CD4-positive, alpha-beta memory T cell (primary cell): ENCODE results near the gene COL4A1. TPM values are rescaled to one million over a fixed set of nuclear protein-coding genes. Genes with fewer than 3 reads are reported as not detected.

Experiments used
- CTCF ChIA-PET: fragments of 350-600 bp; sonication (Branson Sonifier 250); formaldehyde crosslinking; loops from one replicate; lab custom pipeline; 2021; ENCODE audit warnings: inconsistent platforms; ENCODE audit not compliant: partially characterized antibody; lab: Charles Lee
- POLR2A ChIA-PET: fragments of 350-600 bp; sonication (Branson Sonifier 250); formaldehyde crosslinking; loops from one replicate; lab custom pipeline; 2021; ENCODE audit not compliant: partially characterized antibody; lab: Charles Lee
- DNase-seq, 5 donors: peaks; one replicate each; pipeline versions ENCODE4 v3.0.0 to v3.0.0-alpha.2; 2020 to 2022; ENCODE audit warnings: mixed read lengths in 1 of 5
- H3K27ac ChIP-seq: one replicate; pipeline ENCODE4 v1.7.0; 2013; ENCODE audit warnings: low read depth, low read length
- H3K27me3 ChIP-seq: 2 replicates; pipeline ENCODE4 v1.7.0; 2013; ENCODE audit warnings: mild to moderate bottlenecking, low read length, moderate library complexity; ENCODE audit not compliant: insufficient read depth
- H3K36me3 ChIP-seq: 2 replicates; pipeline ENCODE4 v1.7.0; 2013; ENCODE audit warnings: mild to moderate bottlenecking, low read length, moderate library complexity; ENCODE audit not compliant: insufficient read depth
- H3K4me1 ChIP-seq: 2 replicates; pipeline ENCODE4 v1.7.0; 2013; ENCODE audit warnings: mild to moderate bottlenecking, low read length, moderate library complexity; ENCODE audit not compliant: insufficient read depth
- H3K4me3 ChIP-seq, 2 donors: one replicate each; pipeline ENCODE4 v1.7.0; 2013; ENCODE audit warnings: low read length in 2 of 2, mild to moderate bottlenecking in 1 of 2
- H3K9me3 ChIP-seq, 2 donors: one replicate each; pipeline ENCODE4 v1.7.0; 2013; ENCODE audit warnings: low read length in 2 of 2, control low read depth in 1 of 2; ENCODE audit not compliant: control insufficient read depth in 1 of 2
- H3K27ac Mint-ChIP-seq, 7 donors: one replicate each; pipeline ENCODE4 v1.8.0; 2020 to 2021; ENCODE audit warnings: mixed read lengths in 7 of 7, mild to moderate bottlenecking in 6 of 7, inconsistent platforms in 3 of 7, moderate library complexity in 3 of 7
- H3K27me3 Mint-ChIP-seq, 2 donors: one replicate each; pipeline ENCODE4 v1.8.0; 2020 to 2021; ENCODE audit warnings: mixed read lengths in 2 of 2
- H3K36me3 Mint-ChIP-seq, 2 donors: one replicate each; pipeline ENCODE4 v1.8.0; 2020 to 2021; ENCODE audit warnings: mixed read lengths in 2 of 2, inconsistent platforms in 1 of 2, mild to moderate bottlenecking in 1 of 2
- H3K4me1 Mint-ChIP-seq, 4 donors: one replicate each; pipeline ENCODE4 v1.8.0; 2020 to 2021; ENCODE audit warnings: mixed read lengths in 4 of 4, mild to moderate bottlenecking in 1 of 4
- H3K4me3 Mint-ChIP-seq, 8 donors: one replicate each; pipeline ENCODE4 v1.8.0; 2020 to 2021; ENCODE audit warnings: mixed read lengths in 8 of 8, mild to moderate bottlenecking in 7 of 8, moderate library complexity in 6 of 8, inconsistent platforms in 3 of 8
- H3K9me3 Mint-ChIP-seq, 8 donors: one replicate each; pipeline ENCODE4 v1.8.0; 2020 to 2021; ENCODE audit warnings: mixed read lengths in 8 of 8, mild to moderate bottlenecking in 5 of 8, inconsistent platforms in 3 of 8, moderate library complexity in 1 of 8
- intact Hi-C: fragments of 100-400 bp; cut with micrococcal nuclease; formaldehyde crosslinking; loops from one replicate; pipeline ENCODE4 v1.15.1; 2023
- polyA plus RNA-seq, 2 donors: library from polyadenylated mRNA; unstranded; fragments of 300-500 nt; fragmentation: Illumina TruSeq; gene quantifications; one replicate each; pipeline ENCODE4 v1.2.3, GENCODE V29; 2021
- total RNA-seq, 2 experiments: library from RNA; stranded (reverse); gene quantifications; one replicate each; pipeline ENCODE4 v1.2.3, GENCODE V29; 2021

The COL4A1 gene
- total and polyA plus RNA-seq, 4 experiments from 2014 or later: not detected

- Histone ChIP-seq H3K4me1 (no peaks in the 10 kb centered on the region), H3K36me3 (no peaks in the 10 kb centered on the region), H3K27ac (no peak overlapping the region), H3K27me3 (no peaks in the 10 kb centered on the region), H3K4me3 (no peak overlapping the region), H3K9me3 (no peaks in the 10 kb centered on the region)
- peaks cover 3 to 4% of the 10 kb centered on the region in 2 donors for H3K27me3 Mint-ChIP-seq
- DNase-seq: no peak
- H3K36me3 Mint-ChIP-seq: no peaks in the 10 kb centered on the region
- intact Hi-C loops: no loop called here
- H3K4me3 Mint-ChIP-seq: peak overlapping the region in 1 of 8 donors; percentile 41
- no peaks in the 10 kb centered on the region for H3K4me1 Mint-ChIP-seq
- H3K27ac Mint-ChIP-seq: no peak overlapping the region
- ChIA-PET POLR2A (no interaction called here), CTCF (no interaction called here)
- peaks cover 0 to 4% (median under 1%) of the 10 kb centered on the region in 8 donors for H3K9me3 Mint-ChIP-seq
Measured at GRCh38 chr13:110286833-110287819, 19.8 kb downstream of the COL4A1 start.

- Histone ChIP-seq H3K4me3 (no peak overlapping the region), H3K27me3 (no peaks in the 10 kb centered on the region), H3K36me3 (no peaks in the 10 kb centered on the region), H3K27ac (no peak overlapping the region), H3K4me1 (no peaks in the 10 kb centered on the region), H3K9me3 (no peaks in the 10 kb centered on the region)
- peaks cover 3 to 9% of the 10 kb centered on the region in 2 donors for H3K27me3 Mint-ChIP-seq
- DNase-seq: no peak
- H3K4me3 Mint-ChIP-seq: no peak overlapping the region
- peaks cover 0 to 3% (median under 1%) of the 10 kb centered on the region in 8 donors for H3K9me3 Mint-ChIP-seq
- no peaks in the 10 kb centered on the region for H3K36me3 Mint-ChIP-seq
- ChIA-PET POLR2A (no interaction called here), CTCF (no interaction called here)
- intact Hi-C loops: no loop called here
- no peaks in the 10 kb centered on the region for H3K4me1 Mint-ChIP-seq
- no peak overlapping the region for H3K27ac Mint-ChIP-seq
Measured at GRCh38 chr13:110285991-110286832, 20.7 kb downstream of the COL4A1 start.

GRCh38 chr13:110284779-110285484, 22.0 kb downstream of the COL4A1 start:
- no peak overlapping the region for H3K4me3 Mint-ChIP-seq
- Histone ChIP-seq H3K27me3 (no peaks in the 10 kb centered on the region), H3K4me3 (no peak overlapping the region), H3K36me3 (no peaks in the 10 kb centered on the region), H3K9me3 (no peaks in the 10 kb centered on the region), H3K27ac (no peak overlapping the region), H3K4me1 (no peaks in the 10 kb centered on the region)
- H3K9me3 Mint-ChIP-seq: peaks cover 0 to 2% (median 0%) of the 10 kb centered on the region in 8 donors
- no peak overlapping the region for H3K27ac Mint-ChIP-seq
- intact Hi-C loops: no loop called here
- peaks cover 7 to 11% of the 10 kb centered on the region in 2 donors for H3K27me3 Mint-ChIP-seq
- H3K36me3 Mint-ChIP-seq: no peaks in the 10 kb centered on the region
- ChIA-PET POLR2A (no interaction called here), CTCF (no interaction called here)
- DNase-seq: no peak
- H3K4me1 Mint-ChIP-seq: no peaks in the 10 kb centered on the region

- ChIA-PET CTCF (no interaction called here), POLR2A (no interaction called here)
- no peaks in the 10 kb centered on the region for H3K4me1 Mint-ChIP-seq
- Histone ChIP-seq H3K9me3 (no peaks in the 10 kb centered on the region), H3K27ac (no peak overlapping the region), H3K36me3 (no peaks in the 10 kb centered on the region), H3K4me1 (no peaks in the 10 kb centered on the region), H3K27me3 (no peaks in the 10 kb centered on the region), H3K4me3 (no peak overlapping the region)
- no peak overlapping the region for H3K27ac Mint-ChIP-seq
- no peak for DNase-seq
- H3K36me3 Mint-ChIP-seq: no peaks in the 10 kb centered on the region
- H3K9me3 Mint-ChIP-seq: peaks cover 0 to 2% (median 0%) of the 10 kb centered on the region in 8 donors
- no peak overlapping the region for H3K4me3 Mint-ChIP-seq
- H3K27me3 Mint-ChIP-seq: peaks cover 11 to 14% of the 10 kb centered on the region in 2 donors
- intact Hi-C loops: no loop called here
Measured at GRCh38 chr13:110283736-110284517, 23.0 kb downstream of the COL4A1 start.

- Mint-ChIP-seq H3K36me3 (no peaks in the 10 kb centered on the region), H3K9me3 (no peaks in the 10 kb centered on the region), H3K27ac (no peak overlapping the region), H3K27me3 (peaks cover 13 to 14% of the 10 kb centered on the region in 2 donors), H3K4me3 (no peak overlapping the region), H3K4me1 (no peaks in the 10 kb centered on the region)
- CTCF ChIA-PET: no interaction called here
- H3K9me3 ChIP-seq: no peaks in the 10 kb centered on the region
- H3K4me3 ChIP-seq: no peak overlapping the region
- intact Hi-C loops: no loop called here
- POLR2A ChIA-PET: no interaction called here
- no peaks in the 10 kb centered on the region for H3K36me3 ChIP-seq
- no peaks in the 10 kb centered on the region for H3K27me3 ChIP-seq
- H3K4me1 ChIP-seq: no peaks in the 10 kb centered on the region
- H3K27ac ChIP-seq: no peak overlapping the region
- DNase-seq: no peak
Measured at GRCh38 chr13:110282316-110282841, 24.6 kb downstream of the COL4A1 start.

GRCh38 chr13:110281736-110282135, 25.2 kb downstream of the COL4A1 start:
- CTCF ChIA-PET: no interaction called here
- intact Hi-C loops: no loop called here
- no peaks in the 10 kb centered on the region for H3K9me3 ChIP-seq
- no peak overlapping the region for H3K27ac ChIP-seq
- no peaks in the 10 kb centered on the region for H3K9me3 Mint-ChIP-seq
- H3K27me3 Mint-ChIP-seq: peaks cover 11 to 13% of the 10 kb centered on the region in 2 donors
- H3K4me1 ChIP-seq: no peaks in the 10 kb centered on the region
- no peak overlapping the region for H3K4me3 Mint-ChIP-seq
- H3K36me3 Mint-ChIP-seq: no peaks in the 10 kb centered on the region
- H3K27me3 ChIP-seq: no peaks in the 10 kb centered on the region
- no peaks in the 10 kb centered on the region for H3K36me3 ChIP-seq
- POLR2A ChIA-PET: no interaction called here
- DNase-seq: no peak
- H3K4me3 ChIP-seq: no peak overlapping the region
- no peak overlapping the region for H3K27ac Mint-ChIP-seq
- H3K4me1 Mint-ChIP-seq: no peaks in the 10 kb centered on the region
